Panc1 (cell line): ENCODE data around the gene ANKEF1.
"Not testable (repeated sequence)": the region's sequence is repeated elsewhere in the genome, so short reads cannot be mapped to it uniquely, and the experiment has no call there.

Experiments used
- POLR2AphosphoS5 ChIP-seq: IDR thresholded peaks from 2 replicates; pipeline ENCODE4 v1.6.1; 2012; ENCODE audit warnings: mild to moderate bottlenecking, low read depth, low read length, moderate library complexity
- SIN3A ChIP-seq: IDR thresholded peaks from 2 replicates; pipeline ENCODE4 v1.6.1; 2012; ENCODE audit warnings: low read depth, mild to moderate bottlenecking, low read length, moderate library complexity, borderline replicate concordance; ENCODE audit not compliant: insufficient read depth
- TCF7L2 ChIP-seq: IDR thresholded peaks from 2 replicates; pipeline ENCODE4 v1.6.1; 2011; ENCODE audit warnings: mild to moderate bottlenecking, low read depth, low read length, inconsistent platforms
- TF ChIP-seq, protein P1 (sequence below): fragments of 450-650 bp; IDR thresholded peaks from 2 replicates; pipeline ENCODE4 v1.5.1; 2017; ENCODE audit warnings: mild to moderate bottlenecking

DNA sequence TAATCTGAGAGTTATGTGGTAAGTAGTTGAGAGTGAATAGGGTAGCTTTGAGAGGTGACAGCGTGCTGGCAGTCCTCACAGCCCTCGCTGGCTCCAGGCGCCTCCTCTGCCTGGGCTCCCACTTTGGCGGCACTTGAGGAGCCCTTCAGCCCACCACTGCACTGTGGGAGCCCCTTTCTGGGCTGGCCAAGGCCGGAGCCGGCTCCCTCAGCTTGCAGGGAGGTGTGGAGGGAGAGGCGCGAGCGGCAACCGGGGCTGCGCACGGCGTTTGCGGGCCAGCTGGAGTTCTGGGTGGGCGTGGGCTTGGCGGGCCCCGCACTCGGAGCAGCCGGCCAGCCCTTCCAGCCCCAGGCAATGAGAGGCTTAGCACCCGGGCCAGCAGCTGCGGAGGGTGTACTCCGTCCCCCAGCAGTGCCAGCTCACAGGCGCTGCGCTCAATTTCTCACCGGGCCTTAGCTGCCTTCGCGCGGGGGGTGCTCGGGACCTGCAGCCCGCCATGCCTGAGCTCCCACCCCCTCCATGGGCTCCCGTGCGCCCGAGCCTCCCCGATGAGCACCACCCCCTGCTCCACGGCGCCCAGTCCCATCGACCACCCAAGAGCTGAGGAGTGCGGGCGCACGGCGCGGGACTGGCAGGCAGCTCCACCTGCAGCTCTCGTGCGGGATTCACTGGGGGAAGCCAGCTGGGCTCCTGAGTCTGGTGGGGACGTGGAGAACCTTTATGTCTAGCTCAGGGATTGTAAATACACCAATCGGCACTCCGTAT, 3.2 kb upstream of the ANKEF1 start:
- not testable (repeated sequence) for TF ChIP-seq POLR2AphosphoS5, SIN3A, TCF7L2
- TF ChIP-seq, protein P1, sequence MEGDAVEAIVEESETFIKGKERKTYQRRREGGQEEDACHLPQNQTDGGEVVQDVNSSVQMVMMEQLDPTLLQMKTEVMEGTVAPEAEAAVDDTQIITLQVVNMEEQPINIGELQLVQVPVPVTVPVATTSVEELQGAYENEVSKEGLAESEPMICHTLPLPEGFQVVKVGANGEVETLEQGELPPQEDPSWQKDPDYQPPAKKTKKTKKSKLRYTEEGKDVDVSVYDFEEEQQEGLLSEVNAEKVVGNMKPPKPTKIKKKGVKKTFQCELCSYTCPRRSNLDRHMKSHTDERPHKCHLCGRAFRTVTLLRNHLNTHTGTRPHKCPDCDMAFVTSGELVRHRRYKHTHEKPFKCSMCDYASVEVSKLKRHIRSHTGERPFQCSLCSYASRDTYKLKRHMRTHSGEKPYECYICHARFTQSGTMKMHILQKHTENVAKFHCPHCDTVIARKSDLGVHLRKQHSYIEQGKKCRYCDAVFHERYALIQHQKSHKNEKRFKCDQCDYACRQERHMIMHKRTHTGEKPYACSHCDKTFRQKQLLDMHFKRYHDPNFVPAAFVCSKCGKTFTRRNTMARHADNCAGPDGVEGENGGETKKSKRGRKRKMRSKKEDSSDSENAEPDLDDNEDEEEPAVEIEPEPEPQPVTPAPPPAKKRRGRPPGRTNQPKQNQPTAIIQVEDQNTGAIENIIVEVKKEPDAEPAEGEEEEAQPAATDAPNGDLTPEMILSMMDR = not testable (repeated sequence)
